ENCODE data around the gene AP4M1.

DNA sequence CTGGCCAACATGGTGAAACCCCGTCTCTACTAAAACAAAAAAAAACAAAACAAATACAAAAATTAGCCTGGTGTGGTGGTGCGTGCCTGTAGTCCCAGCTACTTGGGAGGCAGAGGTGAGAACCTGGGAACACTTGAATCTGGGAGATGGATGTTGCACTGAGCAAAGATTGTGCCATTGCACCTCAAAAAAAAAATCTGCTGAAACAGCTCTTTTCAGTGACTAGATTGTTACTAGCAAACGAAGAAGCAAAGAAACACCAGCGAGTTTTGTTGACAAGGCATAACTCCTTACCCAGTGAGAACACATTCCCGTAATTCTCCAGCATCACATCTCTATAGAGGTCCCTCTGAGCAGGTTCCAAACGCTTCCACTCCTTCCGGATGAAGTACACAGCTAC lies 26.6 kb upstream of the AP4M1 start:
- TF ChIP-seq, protein P1, sequence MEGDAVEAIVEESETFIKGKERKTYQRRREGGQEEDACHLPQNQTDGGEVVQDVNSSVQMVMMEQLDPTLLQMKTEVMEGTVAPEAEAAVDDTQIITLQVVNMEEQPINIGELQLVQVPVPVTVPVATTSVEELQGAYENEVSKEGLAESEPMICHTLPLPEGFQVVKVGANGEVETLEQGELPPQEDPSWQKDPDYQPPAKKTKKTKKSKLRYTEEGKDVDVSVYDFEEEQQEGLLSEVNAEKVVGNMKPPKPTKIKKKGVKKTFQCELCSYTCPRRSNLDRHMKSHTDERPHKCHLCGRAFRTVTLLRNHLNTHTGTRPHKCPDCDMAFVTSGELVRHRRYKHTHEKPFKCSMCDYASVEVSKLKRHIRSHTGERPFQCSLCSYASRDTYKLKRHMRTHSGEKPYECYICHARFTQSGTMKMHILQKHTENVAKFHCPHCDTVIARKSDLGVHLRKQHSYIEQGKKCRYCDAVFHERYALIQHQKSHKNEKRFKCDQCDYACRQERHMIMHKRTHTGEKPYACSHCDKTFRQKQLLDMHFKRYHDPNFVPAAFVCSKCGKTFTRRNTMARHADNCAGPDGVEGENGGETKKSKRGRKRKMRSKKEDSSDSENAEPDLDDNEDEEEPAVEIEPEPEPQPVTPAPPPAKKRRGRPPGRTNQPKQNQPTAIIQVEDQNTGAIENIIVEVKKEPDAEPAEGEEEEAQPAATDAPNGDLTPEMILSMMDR (IDR thresholded peaks at IDR 0.05), result no peak
- TF ChIP-seq POLR2A (IDR thresholded peaks at IDR 0.05), result no peak
